OCI-LY3 (cell line): ENCODE results near the gene LPP.
A peak's percentile ranks its signal among the peaks of the same experiment; 100 is the strongest.

ENCODE experiments used
- H2AFZ ChIP-seq: fragments of 200-600, 300-600 bp; shearing (Covaris generic); 2 replicates; pipeline ENCODE4 v1.6.0; 2014; ENCODE audit warnings: antibody characterized with exemption, low read depth, low read length
- H3K27ac ChIP-seq: fragments of 200-600, 300-600 bp; sonication (generic); 2 replicates; pipeline ENCODE4 v1.5.1; 2014; ENCODE audit warnings: mild to moderate bottlenecking, low read length, moderate library complexity, mixed read lengths
- H3K27me3 ChIP-seq: fragments of 200-600, 300-600 bp; sonication (generic); 2 replicates; pipeline ENCODE4 v1.6.1; 2014; ENCODE audit warnings: low read depth, low read length, mixed read lengths
- H3K36me3 ChIP-seq: fragments of 200-600, 300-600 bp; sonication (generic); replicated peaks from 2 replicates; pipeline ENCODE3; 2014; ENCODE audit warnings: low read depth, low read length, mixed read lengths
- H3K4me1 ChIP-seq: fragments of 300-600, 200-600 bp; sonication (generic); 2 replicates; pipeline ENCODE4 v1.6.1; 2014; ENCODE audit warnings: low read length, mixed read lengths
- H3K4me2 ChIP-seq: fragments of 200-600, 300-600 bp; sonication (generic); 2 replicates; pipeline ENCODE4 v1.6.1; 2014; ENCODE audit warnings: low read length, mixed read lengths
- H3K4me3 ChIP-seq: fragments of 300-600, 200-600 bp; sonication (generic); 2 replicates; pipeline ENCODE4 v1.5.1; 2014; ENCODE audit warnings: antibody characterized with exemption, mild to moderate bottlenecking, low read length, moderate library complexity
- H3K79me2 ChIP-seq: fragments of 300-600, 200-600 bp; shearing (Covaris generic); 2 replicates; pipeline ENCODE4 v1.6.1; 2014; ENCODE audit warnings: mild to moderate bottlenecking, low read length, mixed read lengths
- H3K9ac ChIP-seq: fragments of 300-600, 200-600 bp; shearing (Covaris generic); 2 replicates; pipeline ENCODE4 v1.6.0; 2014; ENCODE audit warnings: mild to moderate bottlenecking, low read length, moderate library complexity
- H3K9me3 ChIP-seq: fragments of 200-600, 300-600 bp; shearing (Covaris generic); 2 replicates; pipeline ENCODE4 v1.6.1; 2014; ENCODE audit warnings: low read length, mixed read lengths; ENCODE audit not compliant: insufficient read depth
- H4K20me1 ChIP-seq: fragments of 200-600, 300-600 bp; sonication (generic); 2 replicates; pipeline ENCODE4 v1.6.1; 2016; ENCODE audit warnings: low read length, mixed read lengths; ENCODE audit not compliant: insufficient read depth
- CTCF ChIP-seq: fragments of 200-600, 300-600 bp; sonication (generic); IDR thresholded peaks from 2 replicates; pipeline ENCODE4 v1.5.1; 2014; ENCODE audit warnings: antibody characterized with exemption, low read length, low read depth
- EZH2phosphoT487 ChIP-seq: fragments of 200-600 bp; shearing (Covaris generic); IDR thresholded peaks from 2 replicates; pipeline ENCODE4 v1.6.1; 2018; ENCODE audit warnings: antibody characterized with exemption, mixed run types, low read depth

The LPP gene

GRCh38 chr3:188685789-188686188 is 531.8 kb downstream of the LPP start:
- Histone ChIP-seq H3K27ac (peak overlapping the region; percentile 91), H3K79me2 (0 out of 2 replicates have a peak, but pooled peaks cover 4% of the 10 kb centered on the region)

GRCh38 chr3:188686324-188686723 is 532.4 kb downstream of the LPP start:
- Histone ChIP-seq H4K20me1 (no peaks in the 10 kb centered on the region), H3K27me3 (no peaks in the 10 kb centered on the region), H3K79me2 (0 out of 2 replicates have a peak, but pooled peaks cover 4% of the 10 kb centered on the region), H3K4me1 (peaks cover 97% of the 10 kb centered on the region), H3K4me3 (peak overlapping the region; percentile 1; the same call in 1 of the 2 replicates), H3K9me3 (no peaks in the 10 kb centered on the region), H3K9ac (peak overlapping the region; percentile 68), H3K36me3 (no peaks in the 10 kb centered on the region), H2AFZ (no peak overlapping the region), H3K4me2 (peak overlapping the region; percentile 37), H3K27ac (peak overlapping the region; percentile 91)
- TF ChIP-seq EZH2phosphoT487 (no peak), CTCF (no peak)

More at GRCh38 chr3:188685789-188686188, 531.8 kb downstream of the LPP start:
- H3K27me3 ChIP-seq: no peaks in the 10 kb centered on the region
- no peaks in the 10 kb centered on the region for H4K20me1 ChIP-seq
- no peak overlapping the region for H3K4me3 ChIP-seq
- H2AFZ ChIP-seq: no peak overlapping the region
- H3K36me3 ChIP-seq: no peaks in the 10 kb centered on the region
- H3K4me2 ChIP-seq: no peak overlapping the region
- peaks cover 91% of the 10 kb centered on the region for H3K4me1 ChIP-seq
- TF ChIP-seq EZH2phosphoT487: no peak
- TF ChIP-seq CTCF: no peak
- H3K9me3 ChIP-seq: no peaks in the 10 kb centered on the region
- H3K9ac ChIP-seq: no peak overlapping the region

- peak overlapping the region; percentile 68 for H3K9ac ChIP-seq
- H3K4me3 ChIP-seq: no peak overlapping the region
- H2AFZ ChIP-seq: no peak overlapping the region
- peak overlapping the region; percentile 91 for H3K27ac ChIP-seq
- no peaks in the 10 kb centered on the region for H3K9me3 ChIP-seq
- TF ChIP-seq EZH2phosphoT487 (no peak), CTCF (peak; percentile 52)
- no peaks in the 10 kb centered on the region for H4K20me1 ChIP-seq
- H3K27me3 ChIP-seq: no peaks in the 10 kb centered on the region
- no peaks in the 10 kb centered on the region for H3K36me3 ChIP-seq
- peak overlapping the region; percentile 37 for H3K4me2 ChIP-seq
- peaks cover 100% of the 10 kb centered on the region for H3K4me1 ChIP-seq
- peaks cover 10% of the 10 kb centered on the region; the same call in 1 of the 2 replicates for H3K79me2 ChIP-seq
These were observed 533.4 kb downstream of the LPP start for GRCh38 chr3:188687389-188687788.

GRCh38 chr3:188689101-188689574 is 535.2 kb downstream of the LPP start:
- H3K9ac ChIP-seq: no peak overlapping the region; the same call in 1 of the 2 replicates
- no peak overlapping the region for H3K4me3 ChIP-seq
- no peak overlapping the region for H3K4me2 ChIP-seq
- no peaks in the 10 kb centered on the region for H4K20me1 ChIP-seq
- peaks cover 12% of the 10 kb centered on the region; the same call in 1 of the 2 replicates for H3K79me2 ChIP-seq
- H2AFZ ChIP-seq: no peak overlapping the region
- no peaks in the 10 kb centered on the region for H3K9me3 ChIP-seq
- no peaks in the 10 kb centered on the region for H3K36me3 ChIP-seq
- H3K27me3 ChIP-seq: no peaks in the 10 kb centered on the region
- H3K27ac ChIP-seq: peak overlapping the region; percentile 91
- no peak for TF ChIP-seq EZH2phosphoT487
- TF ChIP-seq CTCF: no peak
- peaks cover 100% of the 10 kb centered on the region for H3K4me1 ChIP-seq
